ENCODE measurements around the gene SCLY. TPM values are rescaled to one million over a fixed set of nuclear protein-coding genes. Genes with fewer than 3 reads are reported as not detected.

Gene SCLY
- polyA plus RNA-seq, 3 donors, result 9.5 to 10.6 (median 10.3) TPM

DNA sequence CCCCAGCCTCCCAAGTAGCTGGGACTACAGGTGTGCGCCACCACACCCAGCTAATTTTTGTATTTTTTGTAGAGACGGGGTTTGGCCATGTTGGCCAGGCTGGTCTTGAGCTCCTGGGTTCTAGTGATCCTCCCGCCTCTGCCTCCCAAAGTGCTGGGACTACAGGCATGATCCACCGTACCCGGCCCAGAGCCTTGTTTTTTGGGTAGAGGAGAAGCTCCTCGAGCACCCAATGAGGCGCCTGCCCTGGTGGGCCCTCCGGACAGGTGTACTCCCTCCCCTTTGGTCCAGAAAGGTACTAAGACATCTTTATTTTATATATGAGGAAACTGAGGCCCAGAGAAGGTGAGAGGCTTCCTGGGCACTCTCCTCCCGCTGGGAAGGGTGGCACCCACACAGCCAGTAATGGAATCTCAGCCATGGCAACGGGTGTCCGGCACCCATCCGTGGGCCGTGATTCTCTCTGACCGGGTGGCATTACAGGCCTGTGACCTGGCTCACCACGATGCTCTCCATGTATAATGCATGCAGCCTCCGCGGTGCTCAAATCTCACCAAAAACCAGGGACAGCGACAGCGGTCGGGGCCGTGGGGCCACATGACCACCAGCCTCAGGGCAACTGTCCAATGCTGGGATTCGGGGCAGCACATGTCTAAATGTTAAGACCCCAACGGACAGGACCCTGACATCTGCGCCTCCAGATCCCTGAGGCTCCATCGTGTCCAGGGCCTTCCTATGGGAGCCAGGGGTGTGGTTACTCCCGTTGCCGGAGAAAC is 60.9 kb downstream of the SCLY start:
- Mint-ChIP-seq H3K4me1 (no peaks in the 10 kb centered on the region), H3K27me3 (ENCODE audit: low read depth in 3 of 3) (peaks cover 10 to 20% (median 17%) of the 10 kb centered on the region in 3 donors), H3K27ac (no peak overlapping the region), H3K4me3 (no peak overlapping the region), H3K9me3 (peaks cover 0 to 4% (median 1%) of the 10 kb centered on the region in 7 donors), H3K36me3 (no peaks in the 10 kb centered on the region)
- no peaks in the 10 kb centered on the region for H3K9me3 ChIP-seq (replicated peaks in 1 of 2; ENCODE audit: control insufficient read depth in 1 of 2, insufficient read depth in 1 of 2, low read length in 2 of 2)
- no peak overlapping the region for H2AFZ ChIP-seq (ENCODE audit: insufficient read depth, low read depth, low read length, poor library complexity, severe bottlenecking)
- no peak for TF ChIP-seq CTCF (IDR thresholded peaks at IDR 0.05)
- no peak overlapping the region for H3K9ac ChIP-seq (ENCODE audit: insufficient read depth, low read length, poor library complexity, severe bottlenecking)
- H3K4me3 ChIP-seq (replicated peaks in 1 of 3; ENCODE audit: low read depth in 2 of 3, low read length in 3 of 3), result no peak overlapping the region
- WGBS (ENCODE audit: insufficient coverage), result 92% methylated on average over 18 of the region's 27 CpGs
- no peaks in the 10 kb centered on the region for H3K4me1 ChIP-seq (ENCODE audit: control insufficient read depth in 1 of 2, insufficient read depth in 2 of 2, low read length in 2 of 2)
- H4K20me1 ChIP-seq (ENCODE audit: insufficient read depth, low read length), result no peaks in the 10 kb centered on the region
- DNase-seq, result no peak
- intact Hi-C loops (cut with micrococcal nuclease), result no loop called here
- no peak overlapping the region for H3K4me2 ChIP-seq (replicated peaks; ENCODE audit: extremely low read depth, low read length, poor library complexity, severe bottlenecking)
- no peak overlapping the region for H3K27ac ChIP-seq (ENCODE audit: low read depth in 1 of 2, low read length in 2 of 2)
- H3K79me2 ChIP-seq (ENCODE audit: insufficient read depth, low read length), result no peaks in the 10 kb centered on the region
- no peaks in the 10 kb centered on the region for H3K36me3 ChIP-seq (replicated peaks in 1 of 2; ENCODE audit: control insufficient read depth in 1 of 2, insufficient read depth in 2 of 2, low read length in 2 of 2)
- peaks cover 0 to 3% of the 10 kb centered on the region in 2 donors for H3K27me3 ChIP-seq (ENCODE audit: control insufficient read depth in 2 of 2, insufficient read depth in 2 of 2, low read length in 2 of 2)

GRCh38 chr2:238122287-238123217 is 61.8 kb downstream of the SCLY start:
- WGBS (ENCODE audit: insufficient coverage), result 95% methylated on average over 24 of the region's 29 CpGs
- H3K36me3 Mint-ChIP-seq, result no peaks in the 10 kb centered on the region
- Histone ChIP-seq H3K4me2 (replicated peaks; ENCODE audit: extremely low read depth, low read length, poor library complexity, severe bottlenecking) (no peak overlapping the region), H3K9ac (ENCODE audit: insufficient read depth, low read length, poor library complexity, severe bottlenecking) (no peak overlapping the region), H3K36me3 (replicated peaks in 1 of 2; ENCODE audit: control insufficient read depth in 1 of 2, insufficient read depth in 2 of 2, low read length in 2 of 2) (no peaks in the 10 kb centered on the region), H3K4me1 (ENCODE audit: control insufficient read depth in 1 of 2, insufficient read depth in 2 of 2, low read length in 2 of 2) (peaks cover 0 to 3% of the 10 kb centered on the region in 2 donors), H3K4me3 (replicated peaks in 1 of 3; ENCODE audit: low read depth in 2 of 3, low read length in 3 of 3) (no peak overlapping the region), H3K9me3 (replicated peaks in 1 of 2; ENCODE audit: control insufficient read depth in 1 of 2, insufficient read depth in 1 of 2, low read length in 2 of 2) (no peaks in the 10 kb centered on the region), H3K79me2 (ENCODE audit: insufficient read depth, low read length) (no peaks in the 10 kb centered on the region), H3K27me3 (ENCODE audit: control insufficient read depth in 2 of 2, insufficient read depth in 2 of 2, low read length in 2 of 2) (peaks cover 0 to 3% of the 10 kb centered on the region in 2 donors), H3K27ac (ENCODE audit: low read depth in 1 of 2, low read length in 2 of 2) (no peak overlapping the region), H4K20me1 (ENCODE audit: insufficient read depth, low read length) (no peaks in the 10 kb centered on the region), H2AFZ (ENCODE audit: insufficient read depth, low read depth, low read length, poor library complexity, severe bottlenecking) (no peak overlapping the region)
- H3K27me3 Mint-ChIP-seq (ENCODE audit: low read depth in 3 of 3), result peaks cover 8 to 18% (median 15%) of the 10 kb centered on the region in 3 donors
- DNase-seq, result no peak
- no peak overlapping the region for H3K4me3 Mint-ChIP-seq
- no peak for TF ChIP-seq CTCF (IDR thresholded peaks at IDR 0.05)
- intact Hi-C loops (cut with micrococcal nuclease), result no loop called here
- no peaks in the 10 kb centered on the region for H3K4me1 Mint-ChIP-seq
- peaks cover 0 to 4% (median 0%) of the 10 kb centered on the region in 7 donors for H3K9me3 Mint-ChIP-seq
- H3K27ac Mint-ChIP-seq, result no peak overlapping the region
